PFSK-1 (cell line): ENCODE results near the gene BMERB1.

ENCODE experiments used
- FOXP2 ChIP-seq: optimal IDR thresholded peaks from 2 replicates; pipeline ENCODE3; 2011; ENCODE audit warnings: borderline replicate concordance, control low read depth, inconsistent platforms; ENCODE audit not compliant: insufficient read depth; ENCODE audit errors: extremely low read length, extremely low read depth
- POLR2AphosphoS5 ChIP-seq: IDR thresholded peaks from 2 replicates; pipeline ENCODE4 v1.6.1; 2012; ENCODE audit warnings: low read depth, mild to moderate bottlenecking, control low read depth, low read length, moderate library complexity
- SIN3A ChIP-seq: IDR thresholded peaks from 2 replicates; pipeline ENCODE4 v1.6.1; 2012; ENCODE audit warnings: mild to moderate bottlenecking, low read length, moderate library complexity, borderline replicate concordance; ENCODE audit not compliant: insufficient read depth
- TAF1 ChIP-seq: IDR thresholded peaks from 2 replicates; pipeline ENCODE4 v1.6.1; 2012; ENCODE audit warnings: low read length, control low read depth, borderline replicate concordance; ENCODE audit not compliant: insufficient read depth
- TF ChIP-seq, protein P1 (sequence below), 2 experiments: IDR thresholded peaks; 2 replicates each; pipeline versions ENCODE4 v1.6.1 to v1.8.0; 2011 to 2012; ENCODE audit warnings: low read depth in 2 of 2, low read length in 2 of 2, control low read depth in 1 of 2, inconsistent platforms in 1 of 2, mild to moderate bottlenecking in 1 of 2, moderate library complexity in 1 of 2; ENCODE audit not compliant: insufficient read depth in 1 of 2

The BMERB1 gene

GRCh38 chr16:15587152-15587825 lies 152.9 kb downstream of the BMERB1 start:
- TF ChIP-seq FOXP2, result no peak
- TF ChIP-seq SIN3A, result no peak
- TF ChIP-seq, protein P1, sequence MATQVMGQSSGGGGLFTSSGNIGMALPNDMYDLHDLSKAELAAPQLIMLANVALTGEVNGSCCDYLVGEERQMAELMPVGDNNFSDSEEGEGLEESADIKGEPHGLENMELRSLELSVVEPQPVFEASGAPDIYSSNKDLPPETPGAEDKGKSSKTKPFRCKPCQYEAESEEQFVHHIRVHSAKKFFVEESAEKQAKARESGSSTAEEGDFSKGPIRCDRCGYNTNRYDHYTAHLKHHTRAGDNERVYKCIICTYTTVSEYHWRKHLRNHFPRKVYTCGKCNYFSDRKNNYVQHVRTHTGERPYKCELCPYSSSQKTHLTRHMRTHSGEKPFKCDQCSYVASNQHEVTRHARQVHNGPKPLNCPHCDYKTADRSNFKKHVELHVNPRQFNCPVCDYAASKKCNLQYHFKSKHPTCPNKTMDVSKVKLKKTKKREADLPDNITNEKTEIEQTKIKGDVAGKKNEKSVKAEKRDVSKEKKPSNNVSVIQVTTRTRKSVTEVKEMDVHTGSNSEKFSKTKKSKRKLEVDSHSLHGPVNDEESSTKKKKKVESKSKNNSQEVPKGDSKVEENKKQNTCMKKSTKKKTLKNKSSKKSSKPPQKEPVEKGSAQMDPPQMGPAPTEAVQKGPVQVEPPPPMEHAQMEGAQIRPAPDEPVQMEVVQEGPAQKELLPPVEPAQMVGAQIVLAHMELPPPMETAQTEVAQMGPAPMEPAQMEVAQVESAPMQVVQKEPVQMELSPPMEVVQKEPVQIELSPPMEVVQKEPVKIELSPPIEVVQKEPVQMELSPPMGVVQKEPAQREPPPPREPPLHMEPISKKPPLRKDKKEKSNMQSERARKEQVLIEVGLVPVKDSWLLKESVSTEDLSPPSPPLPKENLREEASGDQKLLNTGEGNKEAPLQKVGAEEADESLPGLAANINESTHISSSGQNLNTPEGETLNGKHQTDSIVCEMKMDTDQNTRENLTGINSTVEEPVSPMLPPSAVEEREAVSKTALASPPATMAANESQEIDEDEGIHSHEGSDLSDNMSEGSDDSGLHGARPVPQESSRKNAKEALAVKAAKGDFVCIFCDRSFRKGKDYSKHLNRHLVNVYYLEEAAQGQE (IDR thresholded peaks at IDR 0.05; ENCODE audit: insufficient read depth in 1 of 2, low read depth in 2 of 2, low read length in 2 of 2), result no peak
- no peak for TF ChIP-seq POLR2AphosphoS5
- no peak for TF ChIP-seq TAF1

GRCh38 chr16:15592324-15592723 lies 157.9 kb downstream of the BMERB1 start:
- TF ChIP-seq SIN3A (no peak), POLR2AphosphoS5 (no peak), TAF1 (no peak), FOXP2 (no peak)
- TF ChIP-seq, protein P1 (IDR thresholded peaks at IDR 0.05; ENCODE audit: insufficient read depth in 1 of 2, low read depth in 2 of 2, low read length in 2 of 2), result no peak

GRCh38 chr16:15593235-15593634 lies 158.8 kb downstream of the BMERB1 start:
- no peak for TF ChIP-seq POLR2AphosphoS5
- no peak for TF ChIP-seq SIN3A
- TF ChIP-seq FOXP2, result no peak
- TF ChIP-seq, protein P1 (IDR thresholded peaks at IDR 0.05; ENCODE audit: insufficient read depth in 1 of 2, low read depth in 2 of 2, low read length in 2 of 2), result no peak
- TF ChIP-seq TAF1, result no peak

DNA sequence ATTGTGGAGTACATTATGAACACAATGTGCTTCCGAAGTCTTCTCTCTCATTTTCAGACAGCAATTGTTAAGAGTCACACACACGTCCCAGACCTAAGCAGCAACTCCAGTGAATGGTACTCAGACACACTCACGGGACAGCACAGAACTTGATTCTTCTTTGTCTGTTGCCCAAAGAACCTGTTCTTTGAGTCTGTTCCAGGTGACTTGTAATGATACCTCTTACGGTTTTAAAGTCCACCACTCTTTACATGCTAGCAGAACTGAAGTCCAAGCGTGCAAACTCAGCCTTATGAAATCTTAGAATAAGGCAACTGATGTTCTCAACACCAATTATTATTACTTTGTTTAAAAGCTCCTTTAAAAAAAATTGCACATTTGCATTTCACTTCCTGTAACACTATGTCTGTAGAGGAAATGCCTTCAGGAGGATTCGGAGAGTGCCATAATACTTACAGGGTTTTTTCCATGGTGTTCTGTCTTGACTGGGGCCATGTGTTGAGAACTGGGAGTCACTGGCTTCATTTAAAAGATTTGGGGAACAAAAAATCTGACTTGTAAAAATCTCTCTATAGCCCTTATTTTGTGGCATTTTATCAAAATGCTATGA lies 160.4 kb downstream of the BMERB1 start:
- no peak for TF ChIP-seq SIN3A
- no peak for TF ChIP-seq TAF1
- no peak for TF ChIP-seq FOXP2
- TF ChIP-seq, protein P1 (IDR thresholded peaks at IDR 0.05; ENCODE audit: insufficient read depth in 1 of 2, low read depth in 2 of 2, low read length in 2 of 2), result no peak
- no peak for TF ChIP-seq POLR2AphosphoS5
